NT2/D1 (cell line): ENCODE results near the gene CRYM.

ENCODE experiments used
- DNase-seq: peaks from one replicate; pipeline ENCODE4 v3.0.0-alpha.2; 2011; ENCODE audit warnings: low read depth, low spot score
- H3K27me3 ChIP-seq: 2 replicates; pipeline ENCODE4 v1.6.0; 2011; ENCODE audit warnings: mild to moderate bottlenecking; ENCODE audit not compliant: insufficient read length, insufficient read depth
- H3K36me3 ChIP-seq: 2 replicates; pipeline ENCODE4 v1.6.1; 2011; ENCODE audit warnings: mild to moderate bottlenecking, low read length, mixed read lengths; ENCODE audit not compliant: insufficient read depth, insufficient read length
- H3K4me1 ChIP-seq: 2 replicates; pipeline ENCODE4 v1.5.1; 2011; ENCODE audit not compliant: insufficient read depth, insufficient read length
- H3K4me3 ChIP-seq: 2 replicates; pipeline ENCODE4 v1.5.1; 2011; ENCODE audit warnings: low read depth; ENCODE audit not compliant: insufficient read length
- H3K9ac ChIP-seq: 2 replicates; pipeline ENCODE4 v1.6.0; 2011; ENCODE audit warnings: low read depth; ENCODE audit not compliant: insufficient read length
- H3K9me3 ChIP-seq: 2 replicates; pipeline ENCODE4 v1.5.1; 2011; ENCODE audit warnings: mild to moderate bottlenecking, low read length; ENCODE audit not compliant: insufficient read depth
- SUZ12 ChIP-seq: IDR thresholded peaks from 2 replicates; pipeline ENCODE4 v1.6.1; 2011; ENCODE audit not compliant: insufficient read length, insufficient read depth; ENCODE audit errors: extremely low read depth
- YY1 ChIP-seq: IDR thresholded peaks from 2 replicates; pipeline ENCODE4 v1.6.1; 2011; ENCODE audit not compliant: insufficient read length, insufficient read depth
- ZNF274 ChIP-seq: IDR thresholded peaks from 2 replicates; pipeline ENCODE4 v1.6.1; 2011; ENCODE audit warnings: mild to moderate bottlenecking, low read depth, low read length

CRYM gene

GRCh38 chr16:21284414-21284813, 6.3 kb upstream of the CRYM start:
- H3K9ac ChIP-seq = peak overlapping the region; percentile 81
- no peaks in the 10 kb centered on the region for H3K36me3 ChIP-seq
- TF ChIP-seq ZNF274 (no peak), SUZ12 (no peak), YY1 (no peak)
- peaks cover 13% of the 10 kb centered on the region for H3K9me3 ChIP-seq
- peak overlapping the region; percentile 53 for H3K4me3 ChIP-seq
- no peaks in the 10 kb centered on the region for H3K4me1 ChIP-seq
- no peak for DNase-seq
- H3K27me3 ChIP-seq = peaks cover 7% of the 10 kb centered on the region

GRCh38 chr16:21283521-21284289, 5.6 kb upstream of the CRYM start:
- Histone ChIP-seq H3K9me3 (peaks cover 6% of the 10 kb centered on the region; the same call in 1 of the 2 replicates), H3K27me3 (peaks cover 14% of the 10 kb centered on the region), H3K36me3 (no peaks in the 10 kb centered on the region), H3K4me3 (peak overlapping the region; percentile 53), H3K4me1 (no peaks in the 10 kb centered on the region), H3K9ac (peak overlapping the region; percentile 81)
- TF ChIP-seq SUZ12 = no peak
- TF ChIP-seq YY1 = no peak
- TF ChIP-seq ZNF274 = no peak
- DNase-seq = no peak

DNA sequence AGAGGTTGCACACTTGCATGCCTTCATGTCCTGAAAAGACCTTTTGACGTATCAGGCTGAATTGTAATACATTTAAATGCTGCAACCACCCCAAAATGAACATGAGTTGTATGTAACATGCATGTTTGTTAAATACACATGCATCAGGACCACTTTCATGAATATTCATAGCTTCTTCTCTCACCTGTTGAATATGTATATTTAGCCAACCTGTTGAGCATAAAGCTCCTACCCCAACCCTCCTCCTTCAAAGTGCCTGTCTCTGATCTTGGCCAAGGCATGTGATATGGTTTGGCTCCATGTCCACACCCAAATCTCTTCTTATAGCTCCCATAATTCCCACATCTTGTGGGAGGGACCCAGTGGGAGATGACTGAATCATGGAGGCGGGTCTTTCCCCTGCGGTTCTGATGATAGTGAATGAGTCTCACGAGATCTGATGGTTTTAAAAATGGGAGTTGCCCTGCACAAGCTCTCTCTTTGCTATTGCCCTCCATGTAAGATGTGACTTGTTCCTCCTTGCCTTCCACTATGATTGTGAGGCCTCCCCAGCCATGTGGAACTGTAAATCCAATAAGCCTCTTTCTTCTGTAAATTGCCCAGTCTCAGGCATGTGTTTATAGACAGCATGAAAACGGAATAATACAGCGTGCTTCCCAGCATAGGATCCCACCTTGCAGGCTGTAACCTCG, 3.8 kb upstream of the CRYM start:
- Histone ChIP-seq H3K9ac (no peak overlapping the region), H3K36me3 (no peaks in the 10 kb centered on the region), H3K4me3 (no peak overlapping the region), H3K9me3 (no peaks in the 10 kb centered on the region), H3K27me3 (peaks cover 30% of the 10 kb centered on the region), H3K4me1 (peaks cover 8% of the 10 kb centered on the region)
- no peak for TF ChIP-seq ZNF274
- no peak for TF ChIP-seq YY1
- no peak for TF ChIP-seq SUZ12
- no peak for DNase-seq

DNA sequence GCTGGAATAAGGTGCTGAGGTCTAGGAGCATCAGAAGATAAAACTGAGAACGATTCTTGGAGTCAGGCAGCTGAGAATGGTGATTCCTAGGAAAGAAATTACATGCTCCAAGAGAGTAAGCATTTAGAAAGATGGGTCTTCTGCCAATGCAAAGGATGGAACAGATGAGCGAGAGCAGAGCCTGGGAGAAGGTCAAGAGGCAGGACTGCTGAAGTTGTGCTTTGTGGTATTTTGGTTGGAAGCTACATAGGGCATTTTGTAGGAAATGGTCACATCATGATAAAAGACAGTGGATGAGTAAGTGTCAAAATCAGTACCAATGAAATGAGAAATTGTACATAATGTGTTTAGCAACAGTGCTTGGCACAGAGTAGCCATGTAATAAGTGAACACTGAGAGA, 1.4 kb upstream of the CRYM start:
- Histone ChIP-seq H3K9ac (no peak overlapping the region), H3K27me3 (peaks cover 33% of the 10 kb centered on the region), H3K4me1 (peaks cover 8% of the 10 kb centered on the region), H3K36me3 (no peaks in the 10 kb centered on the region), H3K4me3 (no peak overlapping the region), H3K9me3 (no peaks in the 10 kb centered on the region)
- no peak for TF ChIP-seq YY1
- no peak for TF ChIP-seq SUZ12
- no peak for TF ChIP-seq ZNF274
- DNase-seq = no peak

- no peaks in the 10 kb centered on the region for H3K9me3 ChIP-seq
- peaks cover 33% of the 10 kb centered on the region for H3K27me3 ChIP-seq
- H3K36me3 ChIP-seq = no peaks in the 10 kb centered on the region
- TF ChIP-seq SUZ12 = no peak
- TF ChIP-seq ZNF274 = no peak
- no peak for TF ChIP-seq YY1
- H3K4me3 ChIP-seq = peak overlapping the region; percentile 59
- DNase-seq = no peak
- H3K4me1 ChIP-seq = peaks cover 8% of the 10 kb centered on the region
- H3K9ac ChIP-seq = peak overlapping the region; percentile 82
These were observed 804 bp downstream of the CRYM start for GRCh38 chr16:21277045-21277926.

- Histone ChIP-seq H3K4me3 (no peak overlapping the region), H3K9me3 (no peaks in the 10 kb centered on the region), H3K4me1 (peaks cover 8% of the 10 kb centered on the region), H3K36me3 (no peaks in the 10 kb centered on the region), H3K27me3 (peaks cover 33% of the 10 kb centered on the region), H3K9ac (no peak overlapping the region)
- TF ChIP-seq YY1 = no peak
- TF ChIP-seq SUZ12 = no peak
- no peak for TF ChIP-seq ZNF274
- no peak for DNase-seq
These were observed 2.0 kb downstream of the CRYM start for GRCh38 chr16:21276090-21276489.

- H3K36me3 ChIP-seq = no peaks in the 10 kb centered on the region
- DNase-seq = no peak
- peaks cover 8% of the 10 kb centered on the region for H3K4me1 ChIP-seq
- no peaks in the 10 kb centered on the region for H3K9me3 ChIP-seq
- H3K9ac ChIP-seq = no peak overlapping the region
- H3K27me3 ChIP-seq = peaks cover 33% of the 10 kb centered on the region
- TF ChIP-seq ZNF274 = no peak
- no peak for TF ChIP-seq SUZ12
- no peak for TF ChIP-seq YY1
- H3K4me3 ChIP-seq = no peak overlapping the region
These were observed 2.6 kb downstream of the CRYM start for GRCh38 chr16:21275529-21275928.
